Motor neuron (in vitro differentiated cells): ENCODE results near the gene ARPIN. TPM values are rescaled to one million over a fixed set of nuclear protein-coding genes. Genes with fewer than 3 reads are reported as not detected.
A peak's percentile ranks its signal among the peaks of the same experiment; 100 is the strongest.

Experiments
- ATAC-seq, 8 experiments: fragments of 200-7000 bp; cut with Tn5 transposase; replicated peaks in 6 of 8; 2 replicates each; pipeline ENCODE4 v1.8.0; 2021; ENCODE audit warnings: mild to moderate bottlenecking in 8 of 8, moderate library complexity in 8 of 8
- H3K27ac ChIP-seq, 2 donors: fragments of 250-450 bp; sonication (Bioruptor Pico); 2 replicates each; pipeline ENCODE4 v1.9.0; 2021; ENCODE audit warnings: antibody characterized with exemption in 2 of 2, mild to moderate bottlenecking in 2 of 2, moderate library complexity in 1 of 2
- H3K4me1 ChIP-seq, 2 donors: fragments of 250-450 bp; sonication (Bioruptor Pico); replicated peaks in 1 of 2; 2 replicates each; pipeline ENCODE4 v1.6.1; 2021; ENCODE audit warnings: antibody characterized with exemption in 2 of 2, mild to moderate bottlenecking in 2 of 2, moderate library complexity in 1 of 2
- H3K4me3 ChIP-seq, 5 donors: fragments of 250-450 bp; sonication (Bioruptor Pico); 2 replicates each; pipeline ENCODE4 v1.9.0; 2021; ENCODE audit warnings: antibody characterized with exemption in 5 of 5, mild to moderate bottlenecking in 5 of 5, moderate library complexity in 4 of 5
- WGBS, 10 experiments: fragments of 450-650 bp; shearing (Covaris generic); methylation state at CpG; one replicate each; pipeline ENCODE4 v1.0.0; 2022; 5-methylcytosine and 5-hydroxymethylcytosine counted together
- in situ Hi-C, 9 experiments: fragments of 400-800 bp; cut with MboI; loops; one replicate each; pipeline ENCODE4 v1.15.0; 2021; ENCODE audit warnings: low sequenced_read_pairs in 9 of 9, low pct_unique_long_range_greater_than_20kb in 2 of 9; ENCODE audit not compliant: unreplicated experiment in 9 of 9
- total RNA-seq, 8 experiments: library from RNA; unstranded; fragments of 300-600 nt; gene quantifications; 2 replicates each; pipeline versions ENCODE4 v1.2.3 to v1.2.4, GENCODE V29; 2022

The ARPIN gene
- total RNA-seq, 8 experiments from 2014 or later = 2.5 to 15.3 (median 8.5) TPM

DNA sequence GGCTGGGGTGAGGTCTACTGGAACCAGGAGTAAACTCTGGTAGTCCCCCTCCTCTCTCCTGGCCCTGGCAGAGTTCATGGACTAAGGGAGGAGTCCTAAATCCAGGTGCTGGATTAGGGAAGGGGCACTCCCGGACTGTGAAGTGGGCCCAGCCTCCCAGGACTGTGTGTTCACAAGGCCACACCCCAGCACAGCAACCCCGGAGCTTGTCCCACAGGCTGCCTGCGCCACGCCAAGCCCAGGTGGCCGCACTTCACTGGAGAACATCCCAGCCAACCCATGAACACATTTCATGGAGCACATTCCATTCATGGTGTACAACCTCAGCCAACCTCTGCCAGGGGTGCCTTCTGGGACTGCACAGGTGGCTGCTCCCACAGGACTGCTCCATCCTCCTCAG, 8.2 kb downstream of the ARPIN start:
- in situ Hi-C loops = loop anchor here in 1 of 9 experiments (25.0 kb wide), 1 partner anchor 183 kb away; no protein-coding TSS in a partner anchor
- Histone ChIP-seq H3K4me1 (no peaks in the 10 kb centered on the region), H3K4me3 (no peak overlapping the region), H3K27ac (no peak overlapping the region)
- WGBS, 10 experiments = 80 to 100% (median 89%) methylated on average over 1 to 5 of the region's 5 CpGs; no CpG with 5 or more reads in 4 of the 10 experiments
- ATAC-seq = no peak

DNA sequence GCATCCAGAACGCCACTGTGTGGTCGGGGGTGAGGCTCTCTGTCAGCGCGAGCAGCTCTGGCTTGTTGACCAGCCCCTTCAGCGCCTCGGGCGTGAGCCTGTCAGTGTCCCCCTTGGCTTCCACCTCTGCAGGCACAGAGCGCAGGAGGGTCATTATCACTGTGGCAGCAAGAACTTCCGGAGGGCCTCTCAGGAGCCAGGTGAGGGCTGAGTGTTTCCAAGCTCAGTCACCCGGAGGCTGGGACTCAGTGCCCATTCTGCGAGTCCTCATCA, 9.0 kb downstream of the ARPIN start:
- H3K4me3 ChIP-seq = no peak overlapping the region
- in situ Hi-C loops = loop anchor here in 1 of 9 experiments (25.0 kb wide), 1 partner anchor 184 kb away; no protein-coding TSS in a partner anchor
- H3K4me1 ChIP-seq = no peaks in the 10 kb centered on the region
- ATAC-seq = no peak
- WGBS, 10 experiments = 67 to 100% (median 92%) methylated on average over 1 to 8 of the region's 11 CpGs; no CpG with 5 or more reads in 2 of the 10 experiments
- H3K27ac ChIP-seq = no peak overlapping the region

DNA sequence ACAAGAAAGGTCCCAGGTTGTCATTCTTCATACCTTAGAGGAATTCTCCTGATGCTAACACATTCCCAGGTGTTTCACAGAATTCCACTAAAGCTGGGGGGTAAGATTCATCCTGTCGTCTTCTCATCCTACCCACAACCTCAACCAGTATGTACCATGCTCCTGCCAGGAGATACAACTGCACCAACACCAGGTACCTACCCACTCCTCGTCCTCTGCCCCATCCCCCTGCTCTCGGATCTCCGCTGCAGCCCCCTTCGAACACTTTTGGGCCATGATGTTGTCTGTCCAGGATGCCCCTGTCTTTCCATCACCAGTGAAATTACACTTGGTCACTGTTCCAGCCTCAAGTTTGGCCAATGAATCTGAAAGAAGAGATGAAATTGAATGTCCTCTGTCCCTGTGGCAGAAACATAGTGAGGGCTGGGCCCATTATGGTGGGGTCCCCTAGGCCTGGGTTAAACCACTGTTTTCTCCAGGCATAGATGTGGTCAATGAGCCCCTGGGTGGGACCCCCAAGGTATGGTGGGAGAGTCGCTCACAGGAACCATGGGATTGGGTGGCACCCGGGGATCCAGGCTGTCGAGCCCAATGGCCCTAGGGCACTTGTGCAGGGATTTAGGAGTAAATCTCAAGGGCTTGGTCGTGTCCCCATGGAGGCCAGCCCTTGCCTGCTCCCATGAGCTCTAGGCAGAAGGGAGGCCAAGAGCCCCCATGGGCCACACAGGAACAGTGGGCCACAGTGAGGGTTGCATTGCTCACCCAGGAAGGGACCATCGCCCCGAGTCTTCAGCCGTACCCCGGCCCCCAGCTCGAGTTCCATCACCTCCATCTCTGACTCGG, 9.5 kb downstream of the ARPIN start:
- H3K27ac ChIP-seq = no peak overlapping the region
- in situ Hi-C loops = loop anchor here in 1 of 9 experiments (25.0 kb wide), 1 partner anchor 184 kb away; no protein-coding TSS in a partner anchor
- no peak for ATAC-seq
- no peak overlapping the region for H3K4me3 ChIP-seq
- H3K4me1 ChIP-seq = no peaks in the 10 kb centered on the region
- WGBS, 10 experiments = 67 to 100% (median 87%) methylated on average over 1 to 12 of the region's 15 CpGs; no CpG with 5 or more reads in 4 of the 10 experiments

GRCh38 chr15:89900849-89901248, 11.9 kb downstream of the ARPIN start:
- WGBS, 10 experiments = 17 to 100% (median 89%) methylated on average over 1 to 6 of the region's 6 CpGs; no CpG with 5 or more reads in 1 of the 10 experiments
- ATAC-seq = no peak
- in situ Hi-C loops = loop anchor here in 1 of 9 experiments (25.0 kb wide), 1 partner anchor 186 kb away; no protein-coding TSS in a partner anchor
- H3K4me3 ChIP-seq = no peak overlapping the region
- H3K4me1 ChIP-seq = no peaks in the 10 kb centered on the region
- no peak overlapping the region for H3K27ac ChIP-seq

- in situ Hi-C loops = loop anchor here in 4 of 9 experiments (10.0 to 25.0 kb wide), 4 partner anchors 138 to 187 kb away; partner anchors contain the start of gene MESP1 (in 1 of the 4)
- Histone ChIP-seq H3K4me1 (no peaks in the 10 kb centered on the region), H3K27ac (no peak overlapping the region), H3K4me3 (no peak overlapping the region)
- 67 to 100% (median 93%) methylated on average over 1 to 3 of the region's 3 CpGs; no CpG with 5 or more reads in 1 of the 10 experiments for WGBS, 10 experiments
- ATAC-seq = no peak
Observed at GRCh38 chr15:89899951-89900567, 12.7 kb downstream of the ARPIN start.

DNA sequence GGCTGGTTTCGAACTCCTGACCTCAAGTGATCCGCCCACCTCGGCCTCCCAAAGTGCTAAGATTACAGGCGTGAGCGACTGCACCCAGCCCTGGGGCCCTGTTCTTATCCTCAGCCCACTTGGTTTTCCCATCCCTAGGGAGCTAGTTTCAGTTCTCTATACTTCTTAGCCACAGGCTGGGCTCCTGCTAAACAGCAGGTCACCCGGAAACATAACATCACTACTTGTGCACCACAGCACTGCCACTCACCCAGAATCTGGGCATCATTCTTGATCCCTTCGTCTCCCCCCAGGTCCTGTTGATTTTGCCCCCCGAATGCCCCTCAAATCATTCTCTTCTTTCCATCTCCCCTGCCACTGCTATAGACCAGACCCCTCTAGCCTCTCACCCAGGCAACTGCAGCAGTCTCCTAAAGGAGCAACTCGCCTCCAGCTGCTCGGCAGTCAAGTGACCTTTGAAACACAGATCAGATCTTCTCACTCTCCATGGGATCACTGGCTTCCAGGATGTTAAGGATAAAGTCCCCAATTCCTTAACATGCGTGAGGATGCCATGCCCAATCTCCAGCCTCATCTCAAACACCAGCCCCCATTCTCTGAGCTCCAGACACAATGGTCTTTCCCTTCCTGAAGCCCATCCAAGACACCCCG, 13.3 kb downstream of the ARPIN start:
- WGBS, 10 experiments = 72 to 100% (median 87%) methylated on average over 1 to 8 of the region's 12 CpGs; no CpG with 5 or more reads in 1 of the 10 experiments
- in situ Hi-C loops = loop anchor here in 3 of 9 experiments (10.0 to 25.0 kb wide), 3 partner anchors 137 to 185 kb away; partner anchors contain the start of gene MESP1 (in 1 of the 3)
- H3K4me3 ChIP-seq = no peak overlapping the region
- no peaks in the 10 kb centered on the region for H3K4me1 ChIP-seq
- no peak overlapping the region for H3K27ac ChIP-seq
- ATAC-seq = no peak

GRCh38 chr15:89898614-89899294, 14.0 kb downstream of the ARPIN start:
- WGBS, 10 experiments = 60 to 100% (median 78%) methylated on average over 1 to 6 of the region's 7 CpGs; no CpG with 5 or more reads in 2 of the 10 experiments
- in situ Hi-C loops = loop anchor here in 3 of 9 experiments (10.0 to 25.0 kb wide), 3 partner anchors 136 to 186 kb away; partner anchors contain the start of gene MESP1 (in 1 of the 3)
- Histone ChIP-seq H3K4me3 (no peak overlapping the region), H3K4me1 (no peaks in the 10 kb centered on the region), H3K27ac (no peak overlapping the region)
- ATAC-seq = peak in 2 of 8 experiments; percentile 7 to 38

GRCh38 chr15:89898146-89898545, 14.6 kb downstream of the ARPIN start:
- ATAC-seq = no peak
- peaks cover 0 to under 1% of the 10 kb centered on the region in 2 donors for H3K4me1 ChIP-seq
- H3K4me3 ChIP-seq = no peak overlapping the region
- in situ Hi-C loops = loop anchor here in 3 of 9 experiments (10.0 to 25.0 kb wide), 3 partner anchors 136 to 187 kb away; partner anchors contain the start of gene MESP1 (in 1 of the 3)
- H3K27ac ChIP-seq = no peak overlapping the region
- whole genome bisulfite sequencing, 10 experiments = 0 to 100% (median 63%) methylated on average over 1 to 2 of the region's 2 CpGs; no CpG with 5 or more reads in 3 of the 10 experiments

DNA sequence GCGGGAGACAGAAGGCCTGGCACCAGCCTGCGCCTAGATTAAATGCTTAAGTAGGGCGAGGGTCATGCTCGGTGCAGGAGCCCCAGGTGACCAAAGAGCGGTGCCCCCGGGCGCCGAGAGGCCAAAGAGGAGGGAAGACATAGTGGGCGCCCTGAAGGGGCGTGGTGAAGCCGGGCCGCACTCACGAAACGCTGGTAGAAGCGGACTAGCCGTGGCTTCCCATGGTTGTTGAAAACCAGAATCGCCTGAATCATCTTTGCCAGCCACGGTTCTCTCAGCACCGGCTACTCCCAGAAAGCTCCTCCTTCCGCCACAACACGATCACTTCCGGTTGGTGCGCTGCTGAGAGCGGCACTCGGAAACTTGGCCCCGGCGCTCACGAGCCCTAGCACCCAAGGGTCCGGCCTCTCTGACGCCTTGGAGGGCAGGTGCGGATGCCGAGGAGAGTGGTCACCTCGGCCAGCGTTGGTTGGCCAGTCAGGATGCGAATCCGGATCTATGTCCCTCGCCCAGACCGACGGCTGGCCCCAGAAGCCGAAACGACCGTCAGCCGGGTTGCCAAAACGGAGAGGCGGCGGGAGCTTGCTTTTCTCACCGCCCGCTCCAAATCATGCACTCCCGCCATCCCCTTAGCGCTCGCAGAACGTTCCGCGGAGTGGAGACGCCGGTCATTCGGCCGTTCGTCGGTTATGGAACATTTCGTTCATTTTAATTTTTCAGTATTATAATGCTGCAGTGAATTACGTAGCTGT, 18.9 kb downstream of the ARPIN start, which contains the start of gene AP3S2:
AP3S2 (minus strand) TSS at position 299 of the 752 bp plus-strand sequence; CDS start at position 254, 45 bp downstream.
- peak; percentile 93 to 99 (median 98) for ATAC-seq
- H3K4me1 ChIP-seq = peaks cover 0 to 7% of the 10 kb centered on the region in 2 donors
- peak within 1 kb of the TSS; percentile 67 to 88 (median 81) for H3K4me3 ChIP-seq
- H3K27ac ChIP-seq = peak within 1 kb of the TSS; percentile 81 to 89
- 0 to 1% (median 0%) methylated on average over 2 to 40 of the region's 62 CpGs; no CpG with 5 or more reads in 3 of the 10 experiments for WGBS, 10 experiments
- in situ Hi-C loops = loop anchor here in 3 of 9 experiments (10.0 to 25.0 kb wide), 3 partner anchors 132 to 191 kb away; partner anchors contain the start of gene MESP1 (in 1 of the 3)

- peaks cover 0 to 7% of the 10 kb centered on the region in 2 donors for H3K4me1 ChIP-seq
- peak overlapping the region; percentile 67 to 88 (median 81) for H3K4me3 ChIP-seq
- 5 to 83% (median 60%) methylated on average over 2 to 6 of the region's 6 CpGs for WGBS, 10 experiments
- H3K27ac ChIP-seq = no peak overlapping the region
- ATAC-seq = no peak
- in situ Hi-C loops = loop anchor here in 3 of 9 experiments (10.0 to 25.0 kb wide), 3 partner anchors 131 to 192 kb away; partner anchors contain the start of gene MESP1 (in 1 of the 3)
Observed at GRCh38 chr15:89893027-89893426, 19.7 kb downstream of the ARPIN start.

DNA sequence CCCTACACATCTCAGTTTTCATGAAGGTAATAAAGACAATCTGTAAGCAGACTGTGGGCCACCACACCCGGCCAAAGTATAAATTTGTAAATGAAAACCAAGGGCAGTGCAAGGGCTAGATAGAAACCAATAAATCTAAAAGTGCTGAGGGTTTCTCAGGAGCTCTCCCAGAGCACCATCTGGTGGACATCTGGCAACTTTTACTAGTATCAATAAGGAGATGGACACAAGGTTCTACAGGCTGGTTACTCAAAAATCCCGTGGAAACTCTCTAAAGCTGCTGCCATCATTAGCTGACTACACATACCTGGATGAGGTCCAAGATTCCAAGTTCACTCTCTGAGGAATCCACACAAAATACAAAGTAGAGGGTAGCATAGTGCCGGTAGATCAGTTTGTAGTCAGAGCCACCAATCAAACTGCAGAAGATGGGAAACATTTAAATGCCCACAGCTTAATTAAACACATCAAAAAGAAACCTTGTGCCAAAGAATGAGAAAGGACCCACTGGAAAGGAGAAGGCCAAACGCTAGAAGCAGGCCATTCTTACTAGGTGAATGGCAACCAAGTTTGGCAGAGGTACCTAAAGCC, 24.4 kb downstream of the ARPIN start:
- Histone ChIP-seq H3K27ac (no peak overlapping the region), H3K4me1 (peaks cover 0 to 7% of the 10 kb centered on the region in 2 donors), H3K4me3 (no peak overlapping the region)
- peak in 4 of 8 experiments; percentile 48 to 99 (median 96) for ATAC-seq
- in situ Hi-C loops = loop anchor here in 2 of 9 experiments (25.0 kb wide), 2 partner anchors 126 to 174 kb away; partner anchors contain the start of gene MESP1 (in 1 of the 2)
- 0 to 90% (median 66%) methylated on average over 1 to 3 of the region's 4 CpGs; no CpG with 5 or more reads in 3 of the 10 experiments for WGBS, 10 experiments
